ENCODE measurements around the gene EXOC1. TPM values are rescaled to one million over a fixed set of nuclear protein-coding genes. Genes with fewer than 3 reads are reported as not detected.
A peak's percentile ranks its signal among the peaks of the same experiment; 100 is the strongest.

The EXOC1 gene
- total and polyA plus RNA-seq, 9 of the 15 experiments (the other 6 are each of a cell fraction or from before 2014, with no cell fraction given), result 16.0 to 45.5 (median 26.2) TPM

DNA sequence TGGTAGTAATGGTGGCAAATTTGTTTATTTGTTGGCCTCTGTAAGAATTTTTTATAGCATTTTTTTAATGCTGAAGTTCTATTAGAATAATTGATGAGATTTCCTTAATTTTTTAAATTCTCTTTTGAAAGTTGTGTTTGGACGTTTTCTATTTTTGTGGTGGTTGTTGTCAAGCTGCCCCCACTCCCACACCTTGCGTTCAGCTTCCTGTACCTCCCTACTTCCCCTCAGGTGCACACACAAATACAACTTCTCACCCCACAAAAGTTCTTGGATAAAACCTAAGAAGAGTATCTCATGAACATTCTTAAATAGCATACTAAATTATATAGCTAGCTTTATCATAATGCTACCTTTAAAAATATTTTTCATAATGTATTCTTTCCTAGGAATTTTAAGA is 38.7 kb downstream of the EXOC1 start (continued):
- TF ChIP-seq SAP30 (IDR thresholded peaks at IDR 0.05; ENCODE audit: borderline replicate concordance, insufficient read depth, low read depth, low read length, poor library complexity, severe bottlenecking), result no peak
- TF ChIP-seq KHSRP (IDR thresholded peaks at IDR 0.05), result no peak

DNA sequence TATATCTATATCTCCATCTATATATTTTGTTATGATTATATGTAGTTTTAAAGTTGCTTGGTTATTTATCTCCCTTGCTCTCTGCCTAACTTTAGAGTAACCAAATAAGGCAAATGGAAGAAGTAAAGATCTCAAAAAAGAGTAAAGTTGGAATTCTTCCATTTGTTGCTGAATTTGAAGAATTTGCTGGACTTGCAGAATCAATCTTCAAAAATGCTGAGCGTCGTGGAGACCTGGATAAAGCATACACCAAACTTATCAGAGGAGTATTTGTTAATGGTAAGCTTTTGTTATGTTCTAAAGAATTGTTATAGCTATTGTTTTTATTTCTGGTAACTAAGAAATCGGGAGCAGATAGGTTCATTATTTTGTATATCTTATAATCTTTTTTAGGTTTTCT is 43.2 kb downstream of the EXOC1 start:
- intact Hi-C loops (cut with micrococcal nuclease) (no loop called here), in situ Hi-C loops (cut with MboI) (no loop called here)
- no peaks in the 10 kb centered on the region for H3K79me2 ChIP-seq (ENCODE audit: control insufficient read depth, insufficient read depth, low read length)
- H3K27me3 ChIP-seq (ENCODE audit: control insufficient read depth in 2 of 2, insufficient read depth in 2 of 2, low read length in 2 of 2), result no peaks in the 10 kb centered on the region
- H3K36me3 ChIP-seq (ENCODE audit: control insufficient read depth, insufficient read depth, low read length), result peaks cover 39% of the 10 kb centered on the region; the same call in 2 of the 3 replicates
- no TSS peak for BruUV-seq (replicated peaks)
- H4K20me1 ChIP-seq (replicated peaks; ENCODE audit: control insufficient read depth, insufficient read depth, low read length), result no peaks in the 10 kb centered on the region
- no peak overlapping the region for H3K27ac ChIP-seq (ENCODE audit: extremely low read depth, low read depth, low read length)
- H3K9me3 ChIP-seq (replicated peaks; ENCODE audit: control insufficient read depth, insufficient read depth, low read depth, low read length), result no peaks in the 10 kb centered on the region
- H3K4me3 ChIP-seq, result no peak overlapping the region
- WGBS (ENCODE audit: insufficient coverage, low coverage, missing lambda C conversion rate), result 83% methylated on average over 3 of the region's 3 CpGs
- H3K4me2 ChIP-seq (ENCODE audit: insufficient read depth, low read length), result no peak overlapping the region
- H3K9me1 ChIP-seq (ENCODE audit: control insufficient read depth, insufficient read depth, low read length), result no peaks in the 10 kb centered on the region
- no peak for DNase-seq (ENCODE audit: extremely low read depth in 1 of 4, low spot score in 3 of 4)
- ATAC-seq, result no peak
- POLR2A ChIA-PET, result interaction anchor here (1.1 kb wide), 1 partner anchor 205 kb away, joined by 3 read pairs; no protein-coding TSS in a partner anchor
- CTCF ChIA-PET (ENCODE audit: low intra/inter-chr PET ratio), result no interaction called here
- FAIRE-seq, result no peak
- no peak overlapping the region for H2AFZ ChIP-seq (ENCODE audit: low read depth, low read length)
- TF ChIP-seq, protein P1, sequence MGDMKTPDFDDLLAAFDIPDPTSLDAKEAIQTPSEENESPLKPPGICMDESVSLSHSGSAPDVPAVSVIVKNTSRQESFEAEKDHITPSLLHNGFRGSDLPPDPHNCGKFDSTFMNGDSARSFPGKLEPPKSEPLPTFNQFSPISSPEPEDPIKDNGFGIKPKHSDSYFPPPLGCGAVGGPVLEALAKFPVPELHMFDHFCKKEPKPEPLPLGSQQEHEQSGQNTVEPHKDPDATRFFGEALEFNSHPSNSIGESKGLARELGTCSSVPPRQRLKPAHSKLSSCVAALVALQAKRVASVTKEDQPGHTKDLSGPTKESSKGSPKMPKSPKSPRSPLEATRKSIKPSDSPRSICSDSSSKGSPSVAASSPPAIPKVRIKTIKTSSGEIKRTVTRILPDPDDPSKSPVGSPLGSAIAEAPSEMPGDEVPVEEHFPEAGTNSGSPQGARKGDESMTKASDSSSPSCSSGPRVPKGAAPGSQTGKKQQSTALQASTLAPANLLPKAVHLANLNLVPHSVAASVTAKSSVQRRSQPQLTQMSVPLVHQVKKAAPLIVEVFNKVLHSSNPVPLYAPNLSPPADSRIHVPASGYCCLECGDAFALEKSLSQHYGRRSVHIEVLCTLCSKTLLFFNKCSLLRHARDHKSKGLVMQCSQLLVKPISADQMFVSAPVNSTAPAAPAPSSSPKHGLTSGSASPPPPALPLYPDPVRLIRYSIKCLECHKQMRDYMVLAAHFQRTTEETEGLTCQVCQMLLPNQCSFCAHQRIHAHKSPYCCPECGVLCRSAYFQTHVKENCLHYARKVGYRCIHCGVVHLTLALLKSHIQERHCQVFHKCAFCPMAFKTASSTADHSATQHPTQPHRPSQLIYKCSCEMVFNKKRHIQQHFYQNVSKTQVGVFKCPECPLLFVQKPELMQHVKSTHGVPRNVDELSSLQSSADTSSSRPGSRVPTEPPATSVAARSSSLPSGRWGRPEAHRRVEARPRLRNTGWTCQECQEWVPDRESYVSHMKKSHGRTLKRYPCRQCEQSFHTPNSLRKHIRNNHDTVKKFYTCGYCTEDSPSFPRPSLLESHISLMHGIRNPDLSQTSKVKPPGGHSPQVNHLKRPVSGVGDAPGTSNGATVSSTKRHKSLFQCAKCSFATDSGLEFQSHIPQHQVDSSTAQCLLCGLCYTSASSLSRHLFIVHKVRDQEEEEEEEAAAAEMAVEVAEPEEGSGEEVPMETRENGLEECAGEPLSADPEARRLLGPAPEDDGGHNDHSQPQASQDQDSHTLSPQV (IDR thresholded peaks at IDR 0.05), result no peak
- TF ChIP-seq ZNF316 (IDR thresholded peaks at IDR 0.05), result peak; percentile 38; the same call in 1 of the 2 replicates
- H3K4me1 ChIP-seq (replicated peaks in 1 of 2; ENCODE audit: control insufficient read depth in 2 of 2, insufficient read depth in 2 of 2, low read length in 2 of 2), result no peaks in the 10 kb centered on the region
- no peak overlapping the region for H3K9ac ChIP-seq (ENCODE audit: insufficient read depth in 1 of 2, low read depth in 2 of 2, low read length in 2 of 2)

Measured in K562 (cell line).